ENCODE measurements around the gene ARL11. TPM values are rescaled to one million over a fixed set of nuclear protein-coding genes. Genes with fewer than 3 reads are reported as not detected.

ARL11 gene
- total and polyA plus RNA-seq, 2 of the 4 experiments (the other 2 are of a cell fraction) = not detected

GRCh38 chr13:49602005-49602404, 26.3 kb upstream of the ARL11 start:
- Histone ChIP-seq H3K27ac (ENCODE audit: insufficient read depth, low read length) (no peak overlapping the region), H4K5ac (ENCODE audit: low read depth, low read length) (no peak overlapping the region), H3K9me1 (ENCODE audit: insufficient read depth, low read length) (no peaks in the 10 kb centered on the region), H4K20me1 (ENCODE audit: insufficient read depth, low read length) (no peaks in the 10 kb centered on the region), H3K4me2 (ENCODE audit: low read depth, low read length) (no peak overlapping the region), H2AFZ (replicated peaks; ENCODE audit: low read length, poor library complexity) (no peak overlapping the region), H3K9ac (ENCODE audit: low read depth, low read length) (no peak overlapping the region), H2BK5ac (ENCODE audit: low read depth, low read length, poor library complexity, severe bottlenecking) (no peak overlapping the region), H2BK120ac (ENCODE audit: low read depth, low read length) (no peak overlapping the region), H3K18ac (ENCODE audit: low read depth, low read length) (no peak overlapping the region), H4K8ac (ENCODE audit: low read depth in 2 of 2, low read length in 2 of 2) (no peak overlapping the region), H2AK9ac (replicated peaks; ENCODE audit: low read depth, low read length, poor library complexity) (no peak overlapping the region), H3K4ac (ENCODE audit: low read depth, low read length) (no peak overlapping the region), H2AK5ac (ENCODE audit: low read depth, low read length) (no peak overlapping the region), H3K79me1 (ENCODE audit: low read depth in 1 of 2, low read length in 2 of 2) (no peaks in the 10 kb centered on the region), H3K56ac (ENCODE audit: extremely low read depth, insufficient read depth, low read length) (no peak overlapping the region), H3K9me3 (ENCODE audit: control insufficient read depth, insufficient read depth, low read length) (no peaks in the 10 kb centered on the region), H4K91ac (ENCODE audit: insufficient read depth, low read depth, low read length) (no peak overlapping the region), H3K14ac (replicated peaks; ENCODE audit: low read depth, low read length) (no peak overlapping the region), H3K4me3 (ENCODE audit: insufficient read depth, low read depth, low read length) (no peak overlapping the region), H3K27me3 (ENCODE audit: control insufficient read depth, insufficient read depth, low read length) (peaks cover 2% of the 10 kb centered on the region; the same call in 1 of the 2 replicates), H3K4me1 (ENCODE audit: control insufficient read depth, insufficient read depth, low read length) (no peaks in the 10 kb centered on the region), H2BK20ac (ENCODE audit: low read depth, low read length) (no peak overlapping the region), H3K36me3 (ENCODE audit: control insufficient read depth, insufficient read depth, low read length) (no peaks in the 10 kb centered on the region), H2BK15ac (ENCODE audit: low read depth, low read length) (no peak overlapping the region), H3K23ac (ENCODE audit: low read depth, low read length) (no peak overlapping the region)
- BruUV-seq (replicated peaks) = no TSS peak
- ATAC-seq (ENCODE audit: low read depth) = no peak
- CTCF ChIA-PET = interaction anchor here (0.6 to 0.7 kb wide), 3 partner anchors 42 to 301 kb away, joined by 3 to 8 read pairs (median 3); no protein-coding TSS in a partner anchor
- TF ChIP-seq CEBPB (IDR thresholded peaks at IDR 0.05; ENCODE audit: low read depth, low read length) = no peak
- no peak for TF ChIP-seq MAFK (IDR thresholded peaks at IDR 0.05; ENCODE audit: low read depth, low read length)
- no peak for TF ChIP-seq MAZ (IDR thresholded peaks at IDR 0.05; ENCODE audit: borderline replicate concordance, low read depth, low read length)
- TF ChIP-seq BHLHE40 (IDR thresholded peaks at IDR 0.05; ENCODE audit: low read depth, low read length) = no peak
- no peak for TF ChIP-seq USF2 (IDR thresholded peaks at IDR 0.05; ENCODE audit: low read depth, low read length)
- no peak for TF ChIP-seq POLR2A (IDR thresholded peaks at IDR 0.05; ENCODE audit: low read depth, low read length)
- no peak for TF ChIP-seq SMC3 (IDR thresholded peaks at IDR 0.05; ENCODE audit: low read depth, low read length)
- no peak for TF ChIP-seq RCOR1 (IDR thresholded peaks at IDR 0.05; ENCODE audit: insufficient replicate concordance, low read length)
- TF ChIP-seq RAD21 (IDR thresholded peaks at IDR 0.05; ENCODE audit: low read length) = no peak
- TF ChIP-seq FOS (IDR thresholded peaks at IDR 0.05; ENCODE audit: low read depth, low read length) = no peak
- in situ Hi-C loops (cut with MboI; ENCODE audit: low sequenced_read_pairs) (no loop called here), dilution Hi-C loops (cut with HindIII; ENCODE audit: low sequenced_read_pairs, unreplicated experiment) (no loop called here), intact Hi-C loops (cut with micrococcal nuclease) (loop anchor here (10.0 kb wide), 1 partner anchor 627 kb away; the partner anchor contains the start of gene FNDC3A)
- no CpG with 5 or more reads among the region's 1 CpG for WGBS, 2 experiments (ENCODE audit: extremely low coverage in 2 of 2, insufficient read length in 1 of 2)
- DNase-seq = peak; percentile 10
- POLR2A ChIA-PET (ENCODE audit: unreplicated experiment) = no interaction called here
